DMS 273 (cell line): ENCODE results near the gene EFS.
"Not testable (repeated sequence)": the region's sequence is repeated elsewhere in the genome, so short reads cannot be mapped to it uniquely, and the experiment has no call there.

Source experiments
- DNase-seq: peaks from one replicate; lab custom pipeline; 2025; ENCODE audit not compliant: unreplicated experiment; lab: John Stamatoyannopoulos, UW

The EFS gene

DNA sequence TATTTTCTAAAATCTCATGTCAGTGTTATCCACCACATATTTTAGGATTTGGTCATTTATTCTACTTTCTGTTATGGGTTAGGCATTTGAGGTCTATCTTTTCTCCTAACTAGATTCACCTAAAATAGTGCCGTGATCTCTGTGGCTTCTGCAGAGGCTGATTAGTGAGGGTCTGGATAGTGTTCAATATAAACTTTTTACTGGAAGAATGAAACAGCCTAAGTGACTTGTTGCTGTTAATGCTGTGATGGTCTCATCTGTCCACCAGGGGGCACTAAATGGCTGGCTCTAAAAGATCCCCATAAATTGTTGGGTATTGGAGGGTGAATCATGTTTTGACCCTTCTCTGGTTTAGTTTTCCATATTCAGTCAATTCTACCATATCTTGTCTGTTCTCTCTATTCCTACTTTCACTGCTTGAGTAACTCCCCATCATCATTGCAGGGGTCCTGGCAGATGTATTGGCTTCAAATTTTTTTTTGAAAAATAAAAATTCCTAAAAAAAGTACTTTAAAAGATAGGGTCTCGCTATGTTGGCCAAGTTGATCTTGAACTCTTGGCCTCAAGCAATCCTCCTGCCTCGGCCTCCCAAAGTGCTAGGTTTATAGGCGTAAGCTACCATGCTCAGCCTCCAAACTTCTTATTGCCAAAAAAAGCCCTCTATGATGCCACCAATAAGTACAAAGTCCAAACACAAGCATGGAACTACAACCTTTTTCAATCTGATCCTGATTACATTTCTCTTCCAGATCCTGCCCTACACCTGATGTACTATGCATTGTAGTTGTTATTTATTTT, 36.8 kb downstream of the EFS start:
- peak; percentile 88 for DNase-seq

DNA sequence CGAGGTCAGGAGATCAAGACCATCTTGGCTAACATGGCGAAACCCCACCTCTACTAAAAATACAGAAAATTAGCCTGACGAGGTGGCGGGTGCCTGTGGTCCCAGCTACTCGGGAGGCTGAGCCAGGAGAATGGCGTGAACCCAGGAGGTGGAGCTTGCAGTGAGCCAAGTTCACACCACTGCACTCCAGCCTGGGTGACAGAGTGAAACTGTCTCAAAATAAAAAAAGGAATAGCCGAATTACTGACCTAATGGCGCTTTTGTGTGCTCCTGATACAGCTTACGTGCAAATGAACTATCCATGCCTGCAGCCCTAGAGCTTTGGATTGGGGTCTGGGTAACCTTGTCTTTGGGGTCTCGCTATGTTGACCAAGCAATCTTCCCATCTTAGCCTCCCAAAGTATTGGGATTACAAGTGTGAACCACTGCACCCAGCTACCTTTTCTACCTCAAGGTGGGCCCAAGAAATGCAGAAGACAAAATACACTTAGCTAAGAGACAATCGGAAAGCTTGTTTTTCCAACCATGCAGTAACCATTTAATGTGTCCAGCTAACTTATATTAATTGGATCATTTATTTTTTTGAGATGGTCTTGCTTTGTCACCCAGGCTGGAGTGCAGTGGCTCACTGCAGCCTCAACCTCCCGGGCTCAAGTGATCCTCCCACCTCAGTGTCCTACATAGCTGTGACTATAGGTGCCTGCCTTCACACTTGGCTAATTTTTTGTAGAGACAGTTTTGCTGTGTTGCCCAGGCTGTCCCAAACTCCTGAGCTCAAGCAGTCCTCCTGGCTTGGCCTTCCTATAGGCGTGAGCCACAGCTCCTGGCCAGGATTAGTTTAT, 38.3 kb downstream of the EFS start:
- peak; percentile 44 for DNase-seq

DNA sequence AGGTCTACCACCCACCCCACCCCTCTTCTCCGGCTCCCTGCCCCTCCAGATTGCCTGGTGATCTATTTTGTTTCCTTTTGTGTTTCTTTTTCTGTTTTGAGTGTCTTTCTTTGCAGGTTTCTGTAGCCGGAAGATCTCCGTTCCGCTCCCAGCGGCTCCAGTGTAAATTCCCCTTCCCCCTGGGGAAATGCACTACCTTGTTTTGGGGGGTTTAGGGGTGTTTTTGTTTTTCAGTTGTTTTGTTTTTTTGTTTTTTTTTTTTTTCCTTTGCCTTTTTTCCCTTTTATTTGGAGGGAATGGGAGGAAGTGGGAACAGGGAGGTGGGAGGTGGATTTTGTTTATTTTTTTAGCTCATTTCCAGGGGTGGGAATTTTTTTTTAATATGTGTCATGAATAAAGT, 39.2 kb downstream of the EFS start:
- not testable (repeated sequence) for DNase-seq

DNA sequence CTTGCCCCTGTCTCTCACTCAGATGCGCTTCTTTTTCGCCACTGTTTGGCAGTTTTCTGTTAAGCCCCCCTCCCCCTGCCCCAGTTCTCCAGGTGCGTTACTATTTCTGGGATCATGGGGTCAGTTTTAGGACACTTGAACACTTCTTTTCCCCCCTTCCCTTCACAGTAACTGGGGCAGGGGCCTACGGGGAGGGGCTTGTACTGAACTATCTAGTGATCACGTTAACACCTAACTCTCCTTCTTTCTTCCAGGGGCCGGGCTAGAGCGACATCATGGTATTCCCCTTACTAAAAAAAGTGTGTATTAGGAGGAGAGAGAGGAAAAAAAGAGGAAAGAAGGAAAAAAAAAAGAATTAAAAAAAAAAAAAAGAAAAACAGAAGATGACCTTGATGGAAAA, 40.0 kb downstream of the EFS start:
- no peak for DNase-seq

DNA sequence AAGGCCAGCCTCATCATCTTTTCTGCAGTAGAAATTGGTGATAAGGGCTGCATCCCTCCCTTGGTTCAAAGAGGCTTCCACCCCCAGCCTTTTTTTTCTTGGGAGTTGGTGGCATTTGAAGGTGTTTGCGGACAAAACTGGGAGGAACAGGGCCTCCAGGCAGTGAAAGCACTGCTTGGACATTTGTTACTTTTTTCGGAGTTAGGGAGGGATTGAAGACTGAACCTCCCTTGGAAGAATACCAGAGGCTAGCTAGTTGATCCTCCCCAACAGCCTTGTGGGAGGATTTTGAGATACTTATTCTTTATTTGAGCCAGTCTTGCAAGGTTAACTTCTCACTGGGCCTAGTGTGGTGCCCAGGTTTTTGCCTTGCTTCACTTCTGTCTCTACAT, 40.5 kb downstream of the EFS start:
- DNase-seq: no peak

DNA sequence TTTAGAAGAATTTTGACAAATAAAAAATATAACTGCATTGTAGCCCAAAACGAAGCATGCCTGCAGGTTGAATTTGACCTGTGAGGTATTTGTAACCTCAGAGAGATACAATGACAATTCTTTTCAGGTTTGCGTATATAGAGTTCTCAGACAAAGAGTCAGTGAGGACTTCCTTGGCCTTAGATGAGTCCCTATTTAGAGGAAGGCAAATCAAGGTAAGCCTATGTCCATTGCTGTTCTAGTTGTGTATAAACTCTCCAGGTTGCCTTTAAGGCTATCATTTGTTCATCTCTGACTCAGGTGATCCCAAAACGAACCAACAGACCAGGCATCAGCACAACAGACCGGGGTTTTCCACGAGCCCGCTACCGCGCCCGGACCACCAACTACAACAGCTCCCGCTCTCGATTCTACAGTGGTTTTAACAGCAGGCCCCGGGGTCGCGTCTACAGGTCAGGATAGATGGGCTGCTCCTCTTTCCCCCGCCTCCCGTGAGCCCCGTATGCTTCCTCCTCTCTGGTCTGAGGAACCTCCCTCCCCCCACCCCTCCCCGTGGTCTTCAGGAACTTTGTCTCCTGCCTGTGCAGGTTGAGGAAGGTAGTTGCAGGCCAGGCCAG, 41.0 kb downstream of the EFS start:
- no peak for DNase-seq

DNA sequence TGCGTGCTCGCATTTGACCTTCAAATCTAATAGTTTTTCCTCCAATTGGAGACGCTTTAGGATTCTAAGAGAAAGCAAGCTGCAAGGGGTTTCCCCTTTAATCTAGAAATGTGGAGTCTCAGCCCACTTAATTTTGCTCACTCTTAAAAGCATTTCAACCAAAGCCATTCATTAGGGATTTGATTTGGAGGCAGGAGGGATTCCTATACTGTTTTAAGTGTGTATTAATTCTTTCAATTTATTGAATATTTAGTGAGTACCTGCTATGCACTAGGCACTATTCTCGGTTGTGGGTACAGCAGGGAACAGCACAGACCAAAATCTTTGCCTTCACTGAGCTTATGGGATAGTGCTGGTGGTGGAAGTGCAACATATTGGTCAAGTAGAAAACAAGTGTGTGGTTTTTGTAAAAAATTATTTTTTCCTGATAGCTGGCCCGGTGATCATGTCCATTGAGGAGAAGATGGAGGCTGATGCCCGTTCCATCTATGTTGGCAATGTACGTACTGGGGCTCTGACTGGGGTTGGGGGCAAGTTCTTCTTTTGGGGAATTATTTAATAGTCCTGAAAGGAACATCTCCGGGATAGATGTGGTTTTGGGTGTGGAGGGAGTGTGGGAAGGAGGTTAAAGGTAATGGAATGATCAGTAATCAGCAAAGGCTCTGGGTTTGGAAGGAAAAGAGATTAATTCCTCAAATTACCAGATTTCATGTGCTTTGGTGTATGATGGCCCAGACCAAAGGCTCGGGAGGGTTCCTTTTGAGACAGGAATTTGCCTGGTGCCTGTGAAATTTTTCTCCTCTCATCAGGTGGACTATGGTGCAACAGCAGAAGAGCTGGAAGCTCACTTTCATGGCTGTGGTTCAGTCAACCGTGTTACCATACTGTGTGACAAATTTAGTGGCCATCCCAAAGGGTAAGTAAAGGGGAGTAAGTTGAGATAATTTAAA, 42.1 kb downstream of the EFS start:
- no peak for DNase-seq

DNA sequence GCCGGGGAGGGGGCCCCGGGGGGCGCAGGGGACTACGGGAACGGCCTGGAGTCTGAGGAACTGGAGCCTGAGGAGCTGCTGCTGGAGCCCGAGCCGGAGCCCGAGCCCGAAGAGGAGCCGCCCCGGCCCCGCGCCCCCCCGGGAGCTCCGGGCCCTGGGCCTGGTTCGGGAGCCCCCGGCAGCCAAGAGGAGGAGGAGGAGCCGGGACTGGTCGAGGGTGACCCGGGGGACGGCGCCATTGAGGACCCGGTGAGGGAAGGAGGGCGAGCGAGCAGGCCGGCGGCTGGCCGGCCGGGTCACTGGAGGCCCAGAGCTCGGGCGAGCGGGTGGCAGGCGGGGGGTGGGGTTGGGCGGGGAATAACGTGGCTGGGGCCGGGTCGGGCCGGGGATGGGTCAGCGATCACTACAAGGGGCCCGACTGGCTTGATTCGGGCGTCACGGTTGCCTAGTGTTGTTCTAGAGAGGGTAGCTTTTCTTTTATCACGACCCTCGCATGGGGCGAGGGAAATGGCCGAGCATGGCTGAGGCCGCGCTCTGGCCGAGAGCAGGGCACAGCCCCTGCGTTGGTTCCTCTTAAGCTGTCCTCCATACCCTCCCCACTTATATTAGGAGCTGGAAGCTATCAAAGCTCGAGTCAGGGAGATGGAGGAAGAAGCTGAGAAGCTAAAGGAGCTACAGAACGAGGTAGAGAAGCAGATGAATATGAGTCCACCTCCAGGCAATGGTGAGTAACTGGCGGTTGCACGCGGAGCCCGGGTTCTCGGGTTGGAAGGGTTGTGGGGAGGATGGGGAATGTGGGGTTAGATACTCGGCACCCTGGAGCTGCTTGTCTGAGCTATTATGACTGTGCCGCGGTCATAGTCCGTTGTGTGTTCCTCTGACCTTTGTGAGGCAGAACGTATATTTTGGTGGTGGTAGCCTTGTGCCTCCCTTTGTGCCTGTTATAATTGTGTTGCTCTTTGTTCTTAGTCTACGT, 43.1 kb downstream of the EFS start:
- DNase-seq: peak; percentile 71

DNA sequence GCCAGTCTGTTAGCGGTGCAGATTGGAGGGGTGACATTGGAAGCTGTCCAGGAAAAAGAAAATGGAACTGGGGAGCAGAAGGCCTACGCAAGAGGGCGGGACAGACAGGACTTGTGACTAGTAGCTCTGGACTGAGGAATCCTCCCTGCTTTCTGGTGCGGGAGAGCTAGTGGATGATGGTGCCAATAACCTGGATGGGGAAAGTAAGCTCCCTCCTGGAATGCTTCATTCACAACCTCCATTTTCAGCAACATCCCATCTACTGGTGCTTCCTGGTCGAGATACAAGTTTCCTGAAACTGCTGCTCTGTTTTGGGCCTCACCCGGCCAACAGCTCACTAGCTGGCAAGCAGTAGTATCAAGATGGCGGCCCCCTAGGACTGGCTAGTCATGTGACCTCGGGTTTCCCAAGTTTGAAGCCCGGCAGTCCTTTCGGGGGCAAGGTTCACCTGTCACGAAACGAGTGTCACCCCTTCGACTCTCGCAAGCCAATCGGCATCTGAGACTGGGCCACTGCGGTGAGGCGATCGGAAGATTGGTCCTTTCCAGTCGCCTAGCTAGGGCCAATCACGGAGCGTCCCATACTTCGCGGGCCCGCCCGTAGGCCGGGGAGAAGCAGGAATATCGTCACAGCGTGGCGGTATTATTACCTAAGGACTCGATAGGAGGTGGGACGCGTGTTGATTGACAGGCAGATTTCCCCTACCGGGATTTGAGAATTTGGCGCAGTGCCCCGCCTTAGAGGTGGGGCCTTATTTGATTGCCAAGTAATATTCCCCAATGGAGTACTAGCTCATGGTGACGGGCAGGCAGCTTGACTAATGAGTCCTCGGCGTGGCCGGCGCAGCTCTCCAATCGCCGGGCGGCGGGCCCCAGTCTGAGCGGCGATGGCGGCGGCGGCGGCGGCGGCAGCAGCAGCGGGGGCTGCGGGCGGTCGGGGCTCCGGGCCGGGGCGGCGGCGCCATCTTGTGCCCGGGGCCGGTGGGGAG, 44.1 kb downstream of the EFS start, which contains the start of gene PABPN1:
Gene PABPN1 (plus strand): TSS at position 874 of the 988 bp plus-strand sequence. CDS start 13 bp downstream, at position 887.
- DNase-seq: peak; percentile 100

DNA sequence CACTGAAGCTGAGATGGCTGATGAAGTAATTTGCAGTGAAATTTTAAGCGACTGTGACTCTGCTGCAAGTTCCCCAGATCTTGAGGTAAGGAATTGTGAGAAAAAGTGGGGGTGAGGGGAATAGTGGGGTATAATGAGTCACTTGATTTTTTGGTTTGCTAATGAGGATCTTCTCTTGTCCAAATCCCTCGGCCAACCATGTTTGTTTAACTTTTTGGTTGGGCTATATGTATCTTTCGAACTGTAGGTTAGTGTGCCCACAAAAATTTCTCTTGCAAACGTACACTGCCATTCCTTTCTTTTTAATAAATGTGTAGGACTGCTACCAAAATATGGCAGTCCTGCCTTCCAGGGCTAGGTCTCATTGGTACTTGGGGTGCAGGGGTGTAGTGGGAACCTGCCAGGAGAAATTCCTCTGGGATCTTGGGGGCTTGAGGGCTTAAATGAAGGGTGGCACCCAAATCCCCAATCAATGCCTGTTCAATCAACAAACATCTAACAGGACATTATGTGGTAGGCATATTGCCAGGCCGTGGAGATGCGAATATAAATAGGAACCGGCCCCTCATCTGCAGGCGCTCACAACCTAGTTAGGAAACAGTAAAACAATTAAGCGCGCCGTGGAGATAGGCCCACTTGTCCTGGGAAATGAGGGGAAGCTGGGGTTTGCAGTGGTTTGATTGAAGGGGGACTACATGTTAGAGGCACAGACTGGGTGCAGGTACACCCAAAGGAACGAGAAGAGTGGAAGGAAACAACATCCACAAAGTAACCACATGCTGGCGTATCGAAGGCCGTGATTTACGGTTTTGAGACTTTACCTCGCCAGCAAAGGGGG, 45.0 kb downstream of the EFS start:
- peak; percentile 49 for DNase-seq

DNA sequence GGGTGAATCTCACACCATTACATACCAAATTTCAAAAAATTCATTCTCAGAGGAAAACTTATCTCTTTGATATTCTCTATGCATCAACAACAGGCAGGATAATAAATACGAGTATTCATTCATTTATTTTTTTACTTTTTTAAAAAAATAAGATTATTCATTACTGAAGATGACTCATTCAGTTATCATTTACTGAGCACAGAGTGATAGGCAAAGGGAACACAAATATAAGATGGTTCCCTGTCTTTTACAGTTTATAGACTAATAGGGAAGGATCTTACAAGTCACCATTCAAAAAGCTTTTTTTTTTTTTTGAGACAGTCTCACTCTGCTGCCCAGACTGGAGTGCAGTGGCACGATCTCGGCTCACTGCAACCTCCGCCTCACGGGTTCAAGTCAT, 48.7 kb downstream of the EFS start:
- no peak for DNase-seq

DNA sequence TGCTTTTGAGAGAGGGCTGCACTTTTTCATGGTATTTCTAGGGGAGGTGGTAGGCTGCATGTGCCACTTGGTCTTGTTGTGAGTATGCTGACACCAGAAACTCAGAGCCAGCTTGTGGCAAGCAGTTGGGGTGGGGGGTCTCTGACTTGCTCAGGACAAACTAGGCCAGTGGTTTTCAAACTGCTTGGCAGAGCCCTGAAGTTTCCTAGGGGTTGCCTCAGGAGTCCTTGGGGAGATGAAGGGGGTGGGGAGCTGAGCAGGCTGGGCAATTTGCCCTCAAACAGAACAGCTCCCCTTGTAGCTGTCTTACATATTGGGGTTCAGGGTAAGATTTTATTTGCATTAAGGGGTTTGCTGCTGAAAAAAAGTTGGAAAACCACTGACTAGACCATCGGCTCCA, 54.4 kb downstream of the EFS start:
- no peak for DNase-seq

DNA sequence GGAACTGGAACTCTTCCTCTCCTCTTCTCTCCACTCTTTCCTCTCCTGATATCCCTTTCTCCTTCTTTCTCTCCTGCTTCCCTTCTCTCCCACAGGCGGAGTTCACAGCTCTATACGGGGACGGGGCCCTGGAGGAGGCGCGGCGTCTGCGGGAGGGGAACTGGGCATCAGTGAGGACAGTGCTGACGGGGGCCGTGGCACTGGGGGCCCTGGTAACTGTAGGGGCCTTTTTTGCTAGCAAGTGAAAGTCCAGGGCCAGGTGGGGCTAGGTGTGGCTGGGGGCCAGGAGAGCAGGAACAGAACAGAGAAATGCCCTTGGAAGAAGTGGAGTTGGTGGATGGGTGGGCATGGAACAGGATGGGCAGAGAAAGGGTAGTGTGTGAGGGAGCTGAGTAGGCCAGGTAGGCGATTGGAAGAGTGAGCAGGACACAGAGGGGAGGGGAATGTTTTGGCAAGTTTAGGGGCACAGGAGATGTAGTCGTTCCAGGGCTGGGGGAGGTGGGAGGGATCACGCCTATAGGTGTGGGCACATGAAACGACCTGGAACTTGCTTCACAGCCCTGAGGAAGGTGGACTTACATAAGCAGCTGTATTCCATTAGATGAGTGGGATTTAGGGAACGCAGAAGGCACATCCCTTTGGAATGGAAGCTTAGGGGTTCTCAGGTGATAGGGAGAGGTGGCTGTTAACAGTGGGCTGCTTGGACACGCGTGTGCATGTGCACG, 56.1 kb downstream of the EFS start:
- no peak for DNase-seq

DNA sequence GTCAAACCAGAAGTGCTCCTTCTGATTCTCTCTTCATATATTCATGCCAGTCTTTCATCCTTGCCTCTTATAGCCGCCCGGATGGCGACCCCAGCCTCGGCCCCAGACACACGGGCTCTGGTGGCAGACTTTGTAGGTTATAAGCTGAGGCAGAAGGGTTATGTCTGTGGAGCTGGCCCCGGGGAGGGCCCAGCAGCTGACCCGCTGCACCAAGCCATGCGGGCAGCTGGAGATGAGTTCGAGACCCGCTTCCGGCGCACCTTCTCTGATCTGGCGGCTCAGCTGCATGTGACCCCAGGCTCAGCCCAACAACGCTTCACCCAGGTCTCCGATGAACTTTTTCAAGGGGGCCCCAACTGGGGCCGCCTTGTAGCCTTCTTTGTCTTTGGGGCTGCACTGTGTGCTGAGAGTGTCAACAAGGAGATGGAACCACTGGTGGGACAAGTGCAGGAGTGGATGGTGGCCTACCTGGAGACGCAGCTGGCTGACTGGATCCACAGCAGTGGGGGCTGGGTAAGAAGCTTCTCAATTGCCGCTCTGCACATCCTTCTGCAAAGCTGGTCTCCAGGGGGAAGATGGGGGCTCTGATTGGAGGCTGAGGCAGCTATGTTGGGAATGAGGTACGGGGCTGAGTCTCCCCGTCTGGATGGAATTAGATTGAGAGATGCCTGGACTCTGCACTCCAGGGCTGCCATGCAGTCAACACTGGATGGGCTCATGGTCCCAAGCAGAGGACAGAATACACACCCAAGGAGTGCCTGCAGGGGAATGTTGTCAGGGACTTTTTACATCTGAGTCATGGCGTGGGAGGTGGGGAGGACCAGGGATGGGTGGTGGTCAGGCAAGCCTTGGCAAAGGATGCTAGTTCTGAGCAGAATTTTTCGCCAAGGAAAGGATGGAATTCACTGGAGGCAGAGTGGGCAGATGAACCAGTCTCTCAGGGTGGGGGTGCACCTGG, 57.0 kb downstream of the EFS start:
- no peak for DNase-seq

DNA sequence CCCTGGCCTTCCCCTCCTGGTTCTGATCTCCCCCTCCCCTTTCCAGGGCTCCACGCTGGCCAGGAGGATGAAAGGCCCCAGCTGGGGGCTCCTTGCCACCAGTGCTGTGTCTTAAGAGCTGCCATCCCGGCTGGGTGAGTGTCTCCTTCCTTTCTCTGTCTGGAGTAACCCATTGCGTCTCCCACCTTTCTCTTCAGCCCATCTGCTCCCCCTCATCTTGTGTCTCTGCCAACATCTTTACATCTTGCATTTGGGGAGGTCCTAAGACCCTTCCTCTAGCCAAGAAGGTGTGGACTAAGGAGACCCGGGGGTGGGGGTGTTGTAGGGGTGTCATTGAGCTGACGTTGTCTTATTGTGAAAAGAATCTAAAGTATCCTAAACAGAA, 57.8 kb downstream of the EFS start:
- DNase-seq: no peak
